Panc1 (cell line): ENCODE measurements around the gene TJP2. TPM values are rescaled to one million over a fixed set of nuclear protein-coding genes. Genes with fewer than 3 reads are reported as not detected.

ENCODE experiments used
- ATAC-seq: fragments of 200-7000 bp; cut with Tn5 transposase; 2 replicates; pipeline ENCODE4 v1.9.1; 2020; ENCODE audit warnings: mild to moderate bottlenecking, moderate library complexity
- BruUV-seq: library from RNA; stranded (reverse); fragments of 400-500 nt; replicated peaks from 2 replicates; lab custom pipeline; 2021; lab: Mats Ljungman, UMichigan
- CTCF ChIA-PET: fragments of 300-600 bp; sonication (Branson Sonifier 250); formaldehyde crosslinking; loops from one replicate; lab custom pipeline; 2022; ENCODE audit warnings: antibody characterized with exemption; lab: Charles Lee
- POLR2A ChIA-PET: fragments of 300-600 bp; sonication (Branson Sonifier 250); formaldehyde crosslinking; loops from one replicate; lab custom pipeline; 2022; ENCODE audit warnings: antibody characterized with exemption; lab: Charles Lee
- DNase-seq: peaks from one replicate; pipeline ENCODE4 v3.0.0-alpha.2; 2010; ENCODE audit warnings: low read depth, low spot score
- H3K27ac ChIP-seq: 2 replicates; pipeline ENCODE4 v1.5.1; 2011; ENCODE audit warnings: mild to moderate bottlenecking, low read length, inconsistent platforms
- H3K27me3 ChIP-seq: fragments of 200-500 bp; sonication (Bioruptor generic); 2 replicates; pipeline ENCODE4 v1.6.0; 2014; ENCODE audit warnings: low read length, inconsistent platforms; ENCODE audit not compliant: control insufficient read depth, insufficient read depth
- H3K36me3 ChIP-seq: fragments of 200-500 bp; sonication (Bioruptor generic); 2 replicates; pipeline ENCODE4 v1.5.1; 2014; ENCODE audit warnings: inconsistent platforms, mild to moderate bottlenecking, low read length, moderate library complexity; ENCODE audit not compliant: control insufficient read depth, insufficient read depth
- H3K4me1 ChIP-seq: 2 replicates; pipeline ENCODE4 v1.5.1; 2011; ENCODE audit warnings: inconsistent platforms, mild to moderate bottlenecking, low read length, moderate library complexity; ENCODE audit not compliant: control insufficient read depth, insufficient read depth
- H3K4me3 ChIP-seq, 2 experiments: 2 replicates each; pipeline ENCODE4 v1.5.1; 2011 to 2012; ENCODE audit warnings: low read depth in 2 of 2, low read length in 2 of 2, mild to moderate bottlenecking in 2 of 2, inconsistent platforms in 1 of 2, moderate library complexity in 1 of 2
- H3K9me3 ChIP-seq: fragments of 200-500 bp; sonication (Bioruptor generic); 2 replicates; pipeline ENCODE4 v1.5.1; 2014; ENCODE audit warnings: low read depth, mild to moderate bottlenecking, inconsistent platforms, low read length, moderate library complexity; ENCODE audit not compliant: control insufficient read depth, insufficient read depth
- CTCF ChIP-seq: fragments of 450-650 bp; IDR thresholded peaks from 2 replicates; pipeline ENCODE4 v1.5.1; 2017; ENCODE audit warnings: mild to moderate bottlenecking
- POLR2AphosphoS5 ChIP-seq: IDR thresholded peaks from 2 replicates; pipeline ENCODE4 v1.6.1; 2012; ENCODE audit warnings: mild to moderate bottlenecking, low read depth, low read length, moderate library complexity
- REST ChIP-seq, 2 experiments: IDR thresholded peaks; 2 replicates each; pipeline ENCODE4 v1.6.1; 2011 to 2012; ENCODE audit warnings: low read depth in 2 of 2, control low read depth in 1 of 2, low read length in 1 of 2, mild to moderate bottlenecking in 1 of 2, moderate library complexity in 1 of 2; ENCODE audit not compliant: insufficient read depth in 1 of 2
- SIN3A ChIP-seq: IDR thresholded peaks from 2 replicates; pipeline ENCODE4 v1.6.1; 2012; ENCODE audit warnings: low read depth, mild to moderate bottlenecking, low read length, moderate library complexity, borderline replicate concordance; ENCODE audit not compliant: insufficient read depth
- TCF7L2 ChIP-seq: IDR thresholded peaks from 2 replicates; pipeline ENCODE4 v1.6.1; 2011; ENCODE audit warnings: mild to moderate bottlenecking, low read depth, low read length, inconsistent platforms
- in situ Hi-C: cut with HindIII; loops from 2 replicates; pipeline ENCODE4 v1.10.0; 2016; ENCODE audit warnings: low sequenced_read_pairs, low pct_unique_long_range_greater_than_20kb
- intact Hi-C: fragments of 100-400 bp; cut with micrococcal nuclease; formaldehyde crosslinking; loops from one replicate; pipeline ENCODE4 v1.10.0; 2022; ENCODE audit not compliant: unreplicated experiment
- total RNA-seq: library from RNA; stranded (reverse); gene quantifications from one replicate; pipeline ENCODE4 v1.2.1, GENCODE V29; 2021; ENCODE audit not compliant: unreplicated experiment

Gene TJP2
- total RNA-seq, 1 experiment from 2014 or later = 40.2 TPM

GRCh38 chr9:69314547-69314946, 140.5 kb downstream of the TJP2 start:
- BruUV-seq = no TSS peak
- Histone ChIP-seq H3K27me3 (no peaks in the 10 kb centered on the region; the same call in 1 of the 2 replicates), H3K4me3 (no peak overlapping the region), H3K27ac (no peak overlapping the region), H3K4me1 (no peaks in the 10 kb centered on the region), H3K36me3 (no peaks in the 10 kb centered on the region), H3K9me3 (no peaks in the 10 kb centered on the region)
- DNase-seq = no peak
- ChIA-PET POLR2A (no interaction called here), CTCF (no interaction called here)
- TF ChIP-seq POLR2AphosphoS5 (no peak), SIN3A (no peak), REST (IDR thresholded peaks at IDR 0.05; ENCODE audit: insufficient read depth in 1 of 2, low read depth in 2 of 2, low read length in 1 of 2) (no peak), TCF7L2 (no peak), CTCF (no peak)
- intact Hi-C loops = no loop called here
- ATAC-seq = no peak
- in situ Hi-C loops = no loop called here

GRCh38 chr9:69317081-69317480, 143.0 kb downstream of the TJP2 start:
- H3K27me3 ChIP-seq = no peaks in the 10 kb centered on the region; the same call in 1 of the 2 replicates
- H3K27ac ChIP-seq = no peak overlapping the region
- ChIA-PET POLR2A (no interaction called here), CTCF (no interaction called here)
- H3K4me1 ChIP-seq = no peaks in the 10 kb centered on the region
- no peak overlapping the region for H3K4me3 ChIP-seq
- DNase-seq = no peak
- intact Hi-C loops = no loop called here
- TF ChIP-seq POLR2AphosphoS5 (no peak), REST (IDR thresholded peaks at IDR 0.05; ENCODE audit: insufficient read depth in 1 of 2, low read depth in 2 of 2, low read length in 1 of 2) (no peak), TCF7L2 (no peak), SIN3A (no peak), CTCF (no peak)
- no TSS peak for BruUV-seq
- in situ Hi-C loops = no loop called here
- no peak for ATAC-seq
- no peaks in the 10 kb centered on the region for H3K36me3 ChIP-seq
- no peaks in the 10 kb centered on the region for H3K9me3 ChIP-seq
